Measurements from ENCODE around the gene FABP6. TPM values are rescaled to one million over a fixed set of nuclear protein-coding genes. Genes with fewer than 3 reads are reported as not detected.
"Not testable (repeated sequence)": the region's sequence is repeated elsewhere in the genome, so short reads cannot be mapped to it uniquely, and the experiment has no call there.

Gene FABP6
- total RNA-seq, 1 donor from 2014 or later = 7.7 TPM

DNA sequence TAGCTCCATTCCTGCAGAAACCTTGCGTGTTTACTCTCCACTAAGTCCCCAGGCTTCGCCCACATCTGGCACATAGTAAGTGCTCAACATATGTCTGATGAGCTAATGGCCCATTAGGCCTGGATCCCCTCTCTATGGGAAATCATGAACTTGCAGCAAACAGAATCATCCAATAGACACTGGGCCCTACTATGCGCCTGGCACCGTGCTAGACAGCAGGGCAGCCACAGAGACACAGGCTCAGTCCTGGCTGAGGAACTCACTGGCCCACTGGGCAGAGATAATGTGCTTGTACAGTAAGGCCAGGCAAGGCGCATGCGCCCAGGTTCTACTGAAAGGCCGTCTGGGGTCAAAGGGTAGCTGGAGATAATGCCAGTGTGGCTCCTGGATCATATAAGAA, 36.9 kb upstream of the FABP6 start:
- Mint-ChIP-seq H3K4me3 (ENCODE audit: unreplicated experiment) (no peak overlapping the region), H3K27ac (ENCODE audit: unreplicated experiment) (peak overlapping the region; percentile 41)

DNA sequence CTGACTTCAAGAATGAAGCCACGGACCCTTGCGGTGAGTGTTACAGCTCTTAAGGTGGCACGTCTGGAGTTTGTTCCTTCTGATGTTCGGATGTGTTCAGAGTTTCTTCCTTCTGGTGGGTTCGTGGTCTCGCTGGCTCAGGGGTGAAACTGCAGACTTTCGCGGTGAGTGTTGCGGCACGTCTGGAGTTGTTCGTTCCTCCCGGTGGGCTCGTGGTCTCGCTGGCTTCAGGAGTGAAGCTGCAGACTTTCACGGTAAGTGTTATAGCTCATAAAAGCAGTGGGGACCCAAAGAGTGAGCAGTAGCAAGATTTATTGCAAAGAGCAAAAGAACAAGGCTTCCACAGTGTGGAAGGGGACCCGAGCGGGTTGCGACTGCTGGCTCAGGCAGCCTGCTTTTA, 36.2 kb upstream of the FABP6 start:
- Mint-ChIP-seq H3K9me3 (ENCODE audit: unreplicated experiment) (peaks cover 17% of the 10 kb centered on the region), H3K4me1 (ENCODE audit: low read depth, unreplicated experiment) (peaks cover 26% of the 10 kb centered on the region), H3K27me3 (ENCODE audit: unreplicated experiment) (peaks cover 17% of the 10 kb centered on the region)
- H3K4me3 Mint-ChIP-seq (ENCODE audit: unreplicated experiment); H3K27ac Mint-ChIP-seq (ENCODE audit: unreplicated experiment); DNase-seq; H3K36me3 Mint-ChIP-seq (ENCODE audit: unreplicated experiment): not testable (repeated sequence)

More for the DNA sequence above, 36.9 kb upstream of the FABP6 start:
- Mint-ChIP-seq H3K9me3 (ENCODE audit: unreplicated experiment) (peaks cover 12% of the 10 kb centered on the region), H3K4me1 (ENCODE audit: low read depth, unreplicated experiment) (peaks cover 20% of the 10 kb centered on the region), H3K36me3 (ENCODE audit: unreplicated experiment) (no peaks in the 10 kb centered on the region), H3K27me3 (ENCODE audit: unreplicated experiment) (peaks cover 10% of the 10 kb centered on the region)
- TF ChIP-seq, protein P1, sequence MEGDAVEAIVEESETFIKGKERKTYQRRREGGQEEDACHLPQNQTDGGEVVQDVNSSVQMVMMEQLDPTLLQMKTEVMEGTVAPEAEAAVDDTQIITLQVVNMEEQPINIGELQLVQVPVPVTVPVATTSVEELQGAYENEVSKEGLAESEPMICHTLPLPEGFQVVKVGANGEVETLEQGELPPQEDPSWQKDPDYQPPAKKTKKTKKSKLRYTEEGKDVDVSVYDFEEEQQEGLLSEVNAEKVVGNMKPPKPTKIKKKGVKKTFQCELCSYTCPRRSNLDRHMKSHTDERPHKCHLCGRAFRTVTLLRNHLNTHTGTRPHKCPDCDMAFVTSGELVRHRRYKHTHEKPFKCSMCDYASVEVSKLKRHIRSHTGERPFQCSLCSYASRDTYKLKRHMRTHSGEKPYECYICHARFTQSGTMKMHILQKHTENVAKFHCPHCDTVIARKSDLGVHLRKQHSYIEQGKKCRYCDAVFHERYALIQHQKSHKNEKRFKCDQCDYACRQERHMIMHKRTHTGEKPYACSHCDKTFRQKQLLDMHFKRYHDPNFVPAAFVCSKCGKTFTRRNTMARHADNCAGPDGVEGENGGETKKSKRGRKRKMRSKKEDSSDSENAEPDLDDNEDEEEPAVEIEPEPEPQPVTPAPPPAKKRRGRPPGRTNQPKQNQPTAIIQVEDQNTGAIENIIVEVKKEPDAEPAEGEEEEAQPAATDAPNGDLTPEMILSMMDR (IDR thresholded peaks at IDR 0.05; ENCODE audit: partially characterized antibody, unreplicated experiment) = no peak
- no peak for DNase-seq

DNA sequence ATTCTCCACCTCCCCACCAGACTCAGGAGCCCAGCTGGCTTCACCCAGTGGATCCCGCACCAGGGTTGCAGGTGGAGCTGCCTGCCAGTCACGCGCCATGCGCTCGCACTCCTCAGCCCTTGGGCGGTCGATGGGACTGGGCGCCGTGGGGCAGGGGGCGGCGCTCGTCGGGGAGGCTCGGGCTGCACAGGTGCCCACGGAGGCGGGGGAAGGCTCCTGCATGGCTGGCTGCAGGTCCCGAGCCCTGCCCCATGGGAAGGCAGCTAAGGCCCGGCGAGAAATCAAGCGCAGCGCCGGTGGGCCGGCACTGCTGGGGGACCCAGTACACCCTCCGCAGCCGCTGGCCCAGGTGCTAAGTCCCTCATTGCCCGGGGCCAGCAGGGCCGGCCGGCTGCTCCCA, 35.5 kb upstream of the FABP6 start:
- Mint-ChIP-seq H3K9me3 (ENCODE audit: unreplicated experiment) (peaks cover 22% of the 10 kb centered on the region), H3K27me3 (ENCODE audit: unreplicated experiment) (peaks cover 23% of the 10 kb centered on the region), H3K4me1 (ENCODE audit: low read depth, unreplicated experiment) (peaks cover 30% of the 10 kb centered on the region)
- DNase-seq; H3K4me3 Mint-ChIP-seq (ENCODE audit: unreplicated experiment); H3K27ac Mint-ChIP-seq (ENCODE audit: unreplicated experiment); H3K36me3 Mint-ChIP-seq (ENCODE audit: unreplicated experiment): not testable (repeated sequence)

DNA sequence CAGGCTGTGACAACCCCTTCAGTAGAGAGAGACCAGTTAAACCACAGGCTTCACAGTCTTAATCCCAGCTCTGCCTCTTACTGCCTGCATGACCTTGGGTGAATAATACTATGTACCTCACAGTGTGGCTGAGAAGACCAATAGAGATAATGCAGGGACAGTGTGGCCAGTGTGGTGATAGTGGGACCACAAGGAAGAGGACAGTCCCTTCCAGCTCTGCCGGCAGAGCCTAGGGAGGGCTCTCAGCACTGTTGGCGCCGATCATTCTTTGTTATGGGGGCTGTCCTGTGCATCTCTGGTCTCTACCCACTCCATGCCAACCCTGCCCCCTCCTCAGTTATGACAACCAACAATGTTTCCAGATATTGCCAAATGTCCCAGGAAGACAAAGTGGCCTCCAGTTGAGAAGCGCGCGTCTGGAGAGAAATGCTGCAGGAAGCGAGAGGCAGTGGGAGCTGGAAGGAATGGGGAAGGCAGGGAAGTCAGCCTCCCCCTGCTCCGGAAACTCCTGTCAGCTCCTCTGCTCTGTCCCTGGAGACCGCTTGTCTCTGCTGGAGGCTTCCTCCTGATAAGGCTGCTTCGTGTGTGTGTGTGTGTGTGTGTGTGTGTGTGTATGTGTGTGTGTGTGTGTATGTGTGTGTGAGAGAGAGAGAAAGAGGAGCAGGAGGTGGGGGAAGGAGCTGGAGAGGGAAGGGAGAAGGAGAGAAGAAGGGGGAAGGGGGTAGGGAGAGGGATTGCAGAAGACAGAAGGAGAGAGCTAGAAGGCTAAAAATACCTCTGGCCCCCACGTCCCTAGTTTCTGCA, 31.8 kb upstream of the FABP6 start:
- peak overlapping the region; percentile 98 for H3K27ac Mint-ChIP-seq (ENCODE audit: unreplicated experiment)
- peaks cover 24% of the 10 kb centered on the region for H3K9me3 Mint-ChIP-seq (ENCODE audit: unreplicated experiment)
- H3K4me3 Mint-ChIP-seq (ENCODE audit: unreplicated experiment) = peak overlapping the region; percentile 74
- H3K4me1 Mint-ChIP-seq (ENCODE audit: low read depth, unreplicated experiment) = peaks cover 37% of the 10 kb centered on the region
- peaks cover 22% of the 10 kb centered on the region for H3K27me3 Mint-ChIP-seq (ENCODE audit: unreplicated experiment)
- H3K36me3 Mint-ChIP-seq (ENCODE audit: unreplicated experiment) = no peaks in the 10 kb centered on the region
- TF ChIP-seq, protein P1 (IDR thresholded peaks at IDR 0.05; ENCODE audit: partially characterized antibody, unreplicated experiment) = no peak
- DNase-seq = peak; percentile 70

DNA sequence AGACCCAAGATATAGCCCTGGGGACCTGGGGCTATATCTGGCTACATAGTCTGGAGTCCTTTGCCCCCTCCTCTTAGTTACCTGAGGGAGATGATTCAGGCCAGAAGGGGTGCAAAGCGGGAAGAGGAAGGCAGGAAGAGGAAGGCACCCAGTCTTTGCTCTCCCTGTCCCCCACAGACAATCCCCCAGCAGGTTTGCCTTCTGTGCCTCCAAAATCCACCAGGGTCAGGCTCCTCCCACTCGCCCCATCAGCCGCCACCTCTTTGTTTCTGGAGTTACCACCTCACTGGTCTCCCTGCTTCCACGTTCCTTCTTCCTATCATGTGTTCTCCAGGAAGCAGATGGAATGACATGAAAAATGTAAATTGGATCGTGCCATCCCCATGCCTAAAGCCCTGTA, 31.2 kb upstream of the FABP6 start:
- Mint-ChIP-seq H3K4me3 (ENCODE audit: unreplicated experiment) (peak overlapping the region; percentile 74), H3K4me1 (ENCODE audit: low read depth, unreplicated experiment) (peaks cover 37% of the 10 kb centered on the region), H3K27me3 (ENCODE audit: unreplicated experiment) (peaks cover 22% of the 10 kb centered on the region), H3K36me3 (ENCODE audit: unreplicated experiment) (no peaks in the 10 kb centered on the region), H3K27ac (ENCODE audit: unreplicated experiment) (peak overlapping the region; percentile 98), H3K9me3 (ENCODE audit: unreplicated experiment) (peaks cover 24% of the 10 kb centered on the region)
- TF ChIP-seq, protein P1 (IDR thresholded peaks at IDR 0.05; ENCODE audit: partially characterized antibody, unreplicated experiment) = no peak
- DNase-seq = peak; percentile 61

DNA sequence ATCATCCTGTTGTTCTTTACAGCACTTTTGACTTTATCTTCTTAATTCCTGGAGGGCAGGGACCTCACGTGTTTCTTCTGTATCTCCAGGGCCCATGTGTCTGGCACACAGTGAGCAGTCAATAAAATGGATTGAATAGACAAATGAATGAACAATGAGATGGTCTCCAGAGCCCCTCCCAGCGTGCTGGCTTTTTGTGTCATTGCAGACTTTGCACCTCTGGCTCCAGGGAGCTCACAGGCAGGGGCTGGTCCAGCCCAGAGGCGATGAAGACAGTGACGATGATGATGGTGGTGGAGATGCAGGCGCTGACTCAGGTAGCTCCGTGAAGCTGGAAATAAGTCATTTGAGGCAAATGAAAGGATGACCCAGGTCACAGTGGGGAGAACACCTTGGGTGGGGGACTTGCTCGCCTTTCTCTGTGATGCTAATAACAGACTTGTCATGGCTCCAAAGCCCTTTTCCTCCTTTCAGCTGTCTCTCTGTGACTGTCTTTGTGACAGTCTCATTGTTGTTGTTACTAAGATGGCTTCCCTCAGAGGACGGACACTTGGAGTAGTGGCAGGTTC, 30.4 kb upstream of the FABP6 start:
- Mint-ChIP-seq H3K27ac (ENCODE audit: unreplicated experiment) (peak overlapping the region; percentile 98), H3K9me3 (ENCODE audit: unreplicated experiment) (peaks cover 24% of the 10 kb centered on the region), H3K4me1 (ENCODE audit: low read depth, unreplicated experiment) (peaks cover 37% of the 10 kb centered on the region), H3K4me3 (ENCODE audit: unreplicated experiment) (peak overlapping the region; percentile 74), H3K36me3 (ENCODE audit: unreplicated experiment) (no peaks in the 10 kb centered on the region), H3K27me3 (ENCODE audit: unreplicated experiment) (peaks cover 20% of the 10 kb centered on the region)
- peak; percentile 57 for DNase-seq
- TF ChIP-seq, protein P1 (IDR thresholded peaks at IDR 0.05; ENCODE audit: partially characterized antibody, unreplicated experiment) = no peak
